ENCODE measurements around the gene BMF.

BMF gene

DNA sequence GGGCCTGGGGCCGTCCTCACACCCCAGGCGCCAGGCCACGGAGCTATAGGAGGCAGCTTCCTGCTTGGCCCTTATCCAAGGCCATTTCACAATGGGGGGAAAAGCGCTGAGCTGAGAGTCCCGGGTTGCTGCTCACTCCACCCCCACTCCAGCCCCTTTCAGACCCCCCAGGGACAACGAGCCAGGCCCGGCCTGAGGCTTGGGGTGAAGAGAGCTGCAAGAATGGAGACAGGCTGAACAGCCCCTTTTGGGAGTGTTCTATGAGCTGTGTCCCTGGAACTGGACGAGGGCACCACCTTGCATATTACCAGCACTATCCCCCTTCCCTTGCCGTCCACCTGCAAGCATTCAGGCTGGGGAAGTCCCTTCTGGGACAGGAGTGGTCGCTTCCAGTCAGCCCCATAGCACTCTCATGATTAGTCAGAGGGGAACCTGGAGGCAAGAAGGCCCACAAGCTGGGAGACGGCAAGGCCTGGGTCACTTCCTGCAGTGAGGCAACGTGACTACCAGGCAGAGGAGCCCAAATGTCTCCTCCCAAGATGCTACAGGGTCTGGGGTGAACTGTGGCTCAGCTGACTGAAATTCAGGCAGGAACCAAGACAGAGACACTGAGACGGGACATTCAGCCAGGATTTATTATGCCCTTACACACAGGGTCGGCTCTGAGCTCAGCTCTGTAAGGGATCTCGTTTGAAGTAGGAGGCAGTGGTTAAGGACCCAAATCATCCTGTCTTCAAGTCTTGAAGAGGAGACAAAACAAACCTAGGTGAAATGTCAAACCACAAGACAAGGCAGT lies 61.1 kb downstream of the BMF start:
- DNase-seq = no peak

DNA sequence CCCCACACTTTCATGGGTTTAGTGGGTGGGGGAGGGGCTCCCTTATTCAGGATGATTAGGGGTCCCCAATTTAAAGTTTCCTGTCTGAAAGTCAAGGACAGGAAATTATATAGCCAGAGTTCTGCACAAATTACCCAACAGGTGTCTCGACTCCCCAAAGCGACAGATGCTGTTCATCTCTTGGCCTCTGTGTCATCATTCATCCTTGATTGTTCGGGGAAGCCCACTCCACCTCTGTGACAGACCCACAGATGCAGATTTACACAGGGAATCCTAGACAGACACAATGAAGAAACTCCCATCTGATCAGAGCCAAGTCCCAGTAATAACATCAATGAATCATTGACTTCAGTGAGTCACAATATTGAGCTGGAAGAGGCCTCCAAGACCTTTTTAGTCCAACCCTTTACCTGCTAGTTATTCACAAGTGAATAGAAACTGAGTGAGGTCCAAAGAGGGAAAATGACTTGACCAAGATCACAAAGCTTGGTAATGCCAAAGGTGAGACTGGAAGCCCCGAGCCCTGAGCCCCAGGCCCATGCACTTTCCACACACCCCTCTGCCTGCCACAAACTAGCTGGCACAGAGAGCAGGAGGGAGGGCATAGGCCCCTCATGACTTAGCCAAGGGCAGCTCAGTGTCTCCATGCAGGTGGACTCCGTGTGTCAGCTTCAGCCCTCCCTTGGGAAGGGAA lies 61.8 kb downstream of the BMF start:
- DNase-seq = no peak

DNA sequence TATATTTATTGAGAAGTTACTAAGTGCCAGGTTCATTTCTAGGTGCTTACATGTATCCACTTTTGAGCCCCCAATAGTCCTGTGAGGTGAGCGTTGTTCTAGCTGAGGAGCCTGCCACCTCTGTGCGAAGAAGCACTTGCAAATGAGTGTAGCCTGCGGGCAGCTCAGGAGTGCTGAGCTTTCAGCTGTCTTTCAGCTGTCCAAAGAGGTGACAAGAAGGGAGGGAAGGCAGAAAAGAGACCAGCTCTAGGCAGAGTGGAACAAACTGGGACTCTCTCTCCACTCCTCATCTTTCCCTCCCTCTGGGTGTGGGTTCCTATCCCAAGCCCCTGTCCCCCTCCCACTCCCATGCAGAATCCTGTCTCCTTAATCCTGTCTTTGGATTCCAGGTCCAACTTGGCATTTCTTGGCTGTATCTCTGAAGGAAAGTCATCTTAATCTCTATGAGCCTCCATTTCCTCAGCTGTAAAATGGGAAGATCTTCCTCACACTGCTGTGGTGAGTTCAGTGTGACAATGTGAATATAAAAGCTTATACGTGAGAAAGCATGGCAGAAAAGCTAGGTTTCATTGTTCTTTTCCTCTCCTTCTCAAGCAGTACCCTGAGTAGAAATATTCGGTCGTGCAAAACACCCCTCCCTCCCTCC lies 63.0 kb downstream of the BMF start:
- no peak for DNase-seq

DNA sequence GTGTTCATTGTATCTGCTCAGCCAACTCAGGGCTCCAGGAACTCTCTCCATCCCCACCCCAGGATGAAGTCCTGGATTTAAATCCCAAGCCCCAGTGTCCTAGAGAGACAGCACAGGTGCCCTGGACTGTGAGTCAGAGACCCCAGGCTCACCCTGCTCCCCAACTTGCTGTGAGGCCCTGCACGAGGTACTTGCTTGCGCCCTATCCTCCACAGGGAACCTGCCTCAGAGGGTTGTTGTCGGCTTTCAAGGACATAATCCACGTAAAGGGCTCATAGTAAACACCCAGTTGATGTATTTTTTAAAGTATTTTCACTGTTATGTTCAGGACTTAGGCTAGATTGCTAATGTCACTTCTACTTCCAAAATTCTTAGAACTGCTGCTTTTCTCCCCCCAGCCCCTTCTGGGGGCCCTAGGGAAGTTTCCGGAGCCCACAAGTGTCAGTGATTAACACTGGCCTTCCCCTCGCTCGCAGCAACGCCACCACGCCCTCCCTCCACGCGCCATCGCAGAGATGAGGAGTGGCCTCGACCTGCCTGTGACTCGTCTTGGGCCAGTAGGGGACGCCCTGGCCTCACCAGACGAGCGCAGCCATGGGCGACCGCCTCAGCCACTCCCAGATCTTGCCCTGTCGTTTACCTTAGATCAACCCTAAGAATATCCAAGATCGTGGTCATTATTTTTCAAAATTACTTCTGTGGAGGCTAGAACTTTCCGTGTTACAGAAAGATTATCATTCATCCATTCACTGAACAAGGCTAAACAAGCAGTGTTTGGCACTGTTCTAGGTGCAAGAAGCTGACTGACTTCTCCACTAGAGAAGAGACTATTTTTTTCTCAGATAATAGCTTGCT lies 63.7 kb downstream of the BMF start:
- peak; percentile 64 for DNase-seq

DNA sequence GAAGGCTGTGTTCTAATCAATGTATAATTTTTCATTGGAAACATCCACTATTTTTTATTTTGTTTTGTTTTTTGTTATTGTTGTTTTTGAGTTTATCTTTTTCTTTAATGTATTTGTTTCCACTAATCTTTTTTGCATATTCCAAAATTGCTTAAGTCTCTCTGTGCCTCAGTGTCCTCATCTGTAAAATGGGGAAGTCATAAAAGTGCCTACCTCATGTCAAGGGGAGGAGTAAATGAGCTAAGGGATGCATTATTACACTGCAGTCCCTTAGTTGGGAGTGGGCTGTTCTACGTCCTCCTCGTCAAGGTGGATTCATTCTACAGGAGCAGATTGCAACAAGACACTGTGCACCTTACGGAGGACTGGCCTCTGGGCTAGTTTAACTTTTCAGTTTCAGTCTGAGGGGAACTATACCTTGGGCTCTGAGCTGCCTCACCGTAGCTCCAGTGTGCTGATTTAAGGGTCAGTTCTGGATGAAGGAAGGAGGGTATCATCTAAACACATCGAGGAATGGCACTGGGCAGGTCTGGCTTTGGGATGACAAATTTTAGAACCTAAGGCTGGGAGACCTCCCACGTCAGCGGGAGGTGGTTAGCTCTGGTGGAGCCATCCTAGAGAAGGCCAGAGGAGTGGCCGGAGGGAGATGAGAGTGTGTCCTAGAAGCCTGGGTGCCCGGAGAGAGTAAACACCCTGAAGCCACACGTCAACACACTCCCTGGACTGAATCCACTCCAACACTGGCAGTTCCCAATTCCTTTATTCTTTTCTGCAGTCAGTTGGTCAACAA lies 64.6 kb downstream of the BMF start:
- no peak for DNase-seq

DNA sequence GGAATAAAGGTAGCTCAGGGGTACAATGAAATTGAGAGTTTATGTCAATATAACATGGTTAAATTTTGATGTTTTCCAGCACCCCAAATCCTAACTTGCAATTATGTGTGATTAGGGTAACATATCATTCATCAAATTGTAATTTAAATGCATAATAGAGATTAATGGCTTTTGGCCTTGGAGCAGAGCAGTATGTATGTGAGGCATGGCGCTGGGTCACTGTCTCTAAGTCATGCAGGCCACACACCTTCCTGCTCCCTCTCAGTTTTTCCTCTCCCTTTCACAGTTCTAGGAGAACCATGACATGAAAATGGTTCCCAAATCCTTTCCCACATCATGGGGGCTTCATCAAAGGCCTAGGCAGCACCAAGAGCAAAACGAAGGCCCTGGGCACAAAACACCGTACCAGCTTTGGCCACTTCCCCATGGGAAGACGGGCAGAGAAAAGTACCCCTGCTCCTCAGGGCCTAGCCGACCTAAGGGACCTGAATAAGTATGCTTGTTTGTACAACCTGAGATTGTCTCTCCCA lies 65.8 kb downstream of the BMF start:
- no peak for DNase-seq

DNA sequence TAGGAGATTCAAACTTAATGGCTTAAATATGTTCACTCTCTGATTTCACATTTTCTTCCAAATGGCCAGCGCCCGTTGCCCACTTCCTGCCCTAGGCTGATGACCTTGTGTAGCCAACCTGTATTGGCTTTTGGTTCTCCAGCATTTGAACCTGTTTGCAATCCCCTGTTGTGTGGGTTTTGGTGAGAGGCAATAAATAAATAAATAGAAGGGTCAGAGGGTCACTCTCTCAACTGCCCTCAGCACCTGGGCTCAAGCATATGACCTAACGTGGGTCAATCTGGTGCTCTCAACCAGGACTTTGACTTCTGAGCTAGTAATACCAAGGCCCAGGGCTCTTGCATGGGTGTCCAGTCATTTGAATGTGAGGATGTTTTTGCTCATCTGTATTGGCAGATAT lies 67.9 kb downstream of the BMF start:
- no peak for DNase-seq

DNA sequence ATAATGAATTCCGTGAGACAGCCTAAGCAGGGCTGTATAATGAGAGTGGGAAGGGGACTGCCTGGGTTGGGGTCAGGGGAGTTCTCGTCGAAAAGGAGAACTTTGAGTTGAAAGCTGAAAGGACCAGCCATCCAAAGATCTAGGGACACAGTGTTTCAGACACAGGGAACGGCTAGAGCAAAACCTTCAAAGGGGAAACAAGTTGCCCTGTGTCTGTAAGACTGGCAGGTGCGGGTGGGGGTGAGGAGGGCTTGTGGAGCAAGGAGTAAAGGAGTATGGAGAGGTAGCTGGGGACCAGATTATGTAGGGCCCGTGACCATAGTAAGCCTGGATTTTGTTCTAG lies 68.4 kb downstream of the BMF start:
- no peak for DNase-seq

DNA sequence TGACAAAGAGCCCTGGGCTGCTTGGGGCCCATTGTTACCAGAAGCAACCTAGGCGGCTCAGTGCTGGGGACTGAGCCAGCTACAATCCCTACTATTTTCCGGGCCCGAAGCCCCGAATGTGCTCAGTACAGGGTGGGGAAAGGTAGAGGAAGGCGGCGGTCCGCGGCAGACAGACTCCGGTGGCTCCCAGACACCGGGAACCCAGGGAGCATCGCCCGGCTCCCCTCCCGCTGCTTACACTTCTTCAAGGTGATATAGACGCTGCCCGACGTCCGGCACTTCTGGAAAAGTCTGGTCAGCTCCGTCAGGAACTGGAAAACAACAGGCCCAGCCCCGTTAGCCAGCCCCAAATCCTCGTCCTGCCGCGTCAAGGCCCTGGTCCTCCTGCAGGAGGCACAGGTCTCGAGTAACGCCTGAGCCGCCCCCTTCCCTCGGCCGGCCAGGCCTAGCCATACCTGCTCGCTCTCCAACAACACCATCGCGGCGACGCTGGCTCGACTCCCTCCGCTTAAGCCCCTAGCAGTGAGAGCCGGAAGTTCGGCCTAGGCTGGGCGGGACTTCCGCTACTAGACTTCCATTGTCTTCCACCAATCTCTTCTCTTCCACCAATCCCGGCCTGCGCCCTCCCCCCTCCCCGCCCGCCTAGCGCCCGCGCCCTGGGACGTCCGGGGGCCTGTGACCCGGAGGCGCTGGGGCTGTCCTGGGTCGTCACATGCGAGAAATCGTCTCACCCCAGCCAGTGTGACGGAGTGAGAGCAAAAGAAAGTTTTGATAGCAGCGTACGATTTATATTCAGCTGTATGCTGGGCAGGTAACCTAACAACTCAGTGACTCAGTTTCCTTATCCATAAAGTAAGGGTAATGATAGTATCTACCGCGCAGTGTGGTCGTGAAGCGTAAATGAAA lies 69.8 kb downstream of the BMF start, which contains the start of gene SRP14:
Gene SRP14 (minus strand): TSS at position 544 of the 906 bp plus-strand sequence. CDS start 65 bp downstream, at position 479.
- DNase-seq = peak; percentile 86

DNA sequence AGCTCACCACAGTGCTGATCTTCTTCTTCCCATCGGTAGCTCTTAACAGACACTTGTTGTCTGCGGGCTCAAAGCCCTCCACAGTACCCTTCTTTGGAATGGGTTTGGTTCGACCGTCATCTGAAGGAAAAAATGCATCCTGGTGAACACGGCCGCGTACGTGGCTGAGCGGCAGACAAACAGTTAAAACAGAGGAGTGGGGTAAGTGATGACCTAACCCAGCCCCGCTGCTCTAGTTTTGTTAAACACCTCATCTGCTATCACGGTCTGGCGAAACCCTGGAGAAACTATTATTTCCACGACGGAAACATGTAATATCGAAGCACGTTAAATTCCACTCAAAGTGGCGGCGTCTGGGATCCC lies 70.4 kb downstream of the BMF start:
- no peak for DNase-seq

Measured in NCI-H1436 (cell line).